Activated CD8-positive, alpha-beta memory T cell treated with anti-CD3 and anti-CD28 coated beads, Interleukin-2, amount 50 U/mL, for 1 hour (primary cell): ENCODE results near the gene ZNRD2.

Experiments
- DNase-seq: peaks from one replicate; pipeline ENCODE4 v3.0.0-alpha.2; 2020; ENCODE audit errors: extremely low read depth

ZNRD2 gene

GRCh38 chr11:65573391-65574079 is 3.3 kb downstream of the ZNRD2 start:
- no peak for DNase-seq

GRCh38 chr11:65574109-65574810 is 4.0 kb downstream of the ZNRD2 start:
- no peak for DNase-seq

GRCh38 chr11:65574811-65575567 is 4.7 kb downstream of the ZNRD2 start:
- DNase-seq, result no peak

GRCh38 chr11:65575568-65576231 is 5.4 kb downstream of the ZNRD2 start, which contains the start of gene EHBP1L1:
EHBP1L1 (plus strand) TSS chr11:65576053; CDS start chr11:65576303, 250 bp downstream.
- no peak for DNase-seq

GRCh38 chr11:65576232-65576866 is 6.1 kb downstream of the ZNRD2 start:
- no peak for DNase-seq

- no peak for DNase-seq
Observed at GRCh38 chr11:65576867-65577755, 6.8 kb downstream of the ZNRD2 start.

- no peak for DNase-seq
Observed at GRCh38 chr11:65577756-65578109, 7.5 kb downstream of the ZNRD2 start.

GRCh38 chr11:65578134-65578533 is 7.9 kb downstream of the ZNRD2 start:
- no peak for DNase-seq

GRCh38 chr11:65578667-65579066 is 8.4 kb downstream of the ZNRD2 start:
- no peak for DNase-seq

GRCh38 chr11:65579291-65579690 is 9.0 kb downstream of the ZNRD2 start:
- DNase-seq, result no peak

GRCh38 chr11:65580031-65580692 is 9.9 kb downstream of the ZNRD2 start:
- DNase-seq, result no peak

GRCh38 chr11:65580756-65581155 is 10.5 kb downstream of the ZNRD2 start:
- no peak for DNase-seq

- no peak for DNase-seq
Observed at GRCh38 chr11:65581928-65582327, 11.7 kb downstream of the ZNRD2 start.

- DNase-seq, result no peak
Observed at GRCh38 chr11:65583589-65583988, 13.3 kb downstream of the ZNRD2 start.

GRCh38 chr11:65584106-65584505 is 13.8 kb downstream of the ZNRD2 start:
- DNase-seq, result no peak

GRCh38 chr11:65584723-65585171 is 14.5 kb downstream of the ZNRD2 start:
- DNase-seq, result no peak

- DNase-seq, result no peak
Observed at GRCh38 chr11:65585396-65586246, 15.3 kb downstream of the ZNRD2 start.

GRCh38 chr11:65586247-65586630 is 16.0 kb downstream of the ZNRD2 start:
- DNase-seq, result no peak

- DNase-seq, result no peak
Observed at GRCh38 chr11:65586676-65587075, 16.4 kb downstream of the ZNRD2 start.
